Neural progenitor cell (in vitro differentiated cells): ENCODE data around the gene PCDHB9.
"Not testable (repeated sequence)": the region's sequence is repeated elsewhere in the genome, so short reads cannot be mapped to it uniquely, and the experiment has no call there.

Experiments
- EZH2 ChIP-seq: fragments of 200-600 bp; sonication (generic); IDR thresholded peaks from 2 replicates; pipeline ENCODE4 v1.6.1; 2017; ENCODE audit warnings: antibody characterized with exemption, mild to moderate bottlenecking, moderate library complexity
- EZH2phosphoT487 ChIP-seq: fragments of 200-600 bp; sonication (generic); IDR thresholded peaks from 2 replicates; pipeline ENCODE4 v1.6.1; 2017; ENCODE audit warnings: antibody characterized with exemption
- TF ChIP-seq, protein P1 (sequence below): fragments of 200-600 bp; sonication (generic); IDR thresholded peaks from 2 replicates; pipeline ENCODE4 v1.5.1; 2017; ENCODE audit warnings: antibody characterized with exemption, mild to moderate bottlenecking

DNA sequence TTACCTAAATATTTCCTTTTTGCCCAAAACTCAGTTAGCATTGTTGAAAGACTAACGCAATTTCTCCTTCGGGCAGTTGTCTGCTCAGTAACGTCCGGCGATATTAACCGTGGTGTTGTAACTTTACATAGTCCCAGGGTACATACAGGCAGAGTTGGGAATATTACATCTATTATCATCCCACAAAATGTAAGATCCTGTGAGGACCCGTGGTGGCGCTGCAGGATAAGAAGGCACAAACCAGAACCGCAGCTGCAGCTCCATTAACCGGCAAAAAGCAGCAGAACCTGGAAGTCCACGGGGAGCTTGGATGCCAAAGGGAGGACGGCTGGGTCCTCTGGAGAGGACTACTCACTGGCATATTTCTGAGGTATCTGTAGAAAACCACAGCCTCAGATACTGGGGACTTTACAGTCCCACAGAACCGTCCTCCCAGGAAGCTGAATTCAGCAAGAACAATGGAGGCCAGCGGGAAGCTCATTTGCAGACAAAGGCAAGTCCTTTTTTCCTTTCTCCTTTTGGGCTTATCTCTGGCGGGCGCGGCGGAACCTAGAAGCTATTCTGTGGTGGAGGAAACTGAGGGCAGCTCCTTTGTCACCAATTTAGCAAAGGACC is 9.3 kb upstream of the PCDHB9 start, which contains the start of gene PCDHB8:
- TF ChIP-seq, protein P1, sequence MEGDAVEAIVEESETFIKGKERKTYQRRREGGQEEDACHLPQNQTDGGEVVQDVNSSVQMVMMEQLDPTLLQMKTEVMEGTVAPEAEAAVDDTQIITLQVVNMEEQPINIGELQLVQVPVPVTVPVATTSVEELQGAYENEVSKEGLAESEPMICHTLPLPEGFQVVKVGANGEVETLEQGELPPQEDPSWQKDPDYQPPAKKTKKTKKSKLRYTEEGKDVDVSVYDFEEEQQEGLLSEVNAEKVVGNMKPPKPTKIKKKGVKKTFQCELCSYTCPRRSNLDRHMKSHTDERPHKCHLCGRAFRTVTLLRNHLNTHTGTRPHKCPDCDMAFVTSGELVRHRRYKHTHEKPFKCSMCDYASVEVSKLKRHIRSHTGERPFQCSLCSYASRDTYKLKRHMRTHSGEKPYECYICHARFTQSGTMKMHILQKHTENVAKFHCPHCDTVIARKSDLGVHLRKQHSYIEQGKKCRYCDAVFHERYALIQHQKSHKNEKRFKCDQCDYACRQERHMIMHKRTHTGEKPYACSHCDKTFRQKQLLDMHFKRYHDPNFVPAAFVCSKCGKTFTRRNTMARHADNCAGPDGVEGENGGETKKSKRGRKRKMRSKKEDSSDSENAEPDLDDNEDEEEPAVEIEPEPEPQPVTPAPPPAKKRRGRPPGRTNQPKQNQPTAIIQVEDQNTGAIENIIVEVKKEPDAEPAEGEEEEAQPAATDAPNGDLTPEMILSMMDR: not testable (repeated sequence)
- TF ChIP-seq EZH2, EZH2phosphoT487: not testable (repeated sequence)
